Skeletal muscle tissue (tissue), 4 donors: ENCODE data around the gene DHRS2. TPM values are rescaled to one million over a fixed set of nuclear protein-coding genes. Genes with fewer than 3 reads are reported as not detected.
"Not testable (repeated sequence)": the region's sequence is repeated elsewhere in the genome, so short reads cannot be mapped to it uniquely, and the experiment has no call there.

Source experiments
- H3K27ac ChIP-seq: one replicate; pipeline ENCODE4 v1.7.0; 2013; ENCODE audit warnings: mild to moderate bottlenecking, low read depth, low read length, inconsistent platforms
- H3K27me3 ChIP-seq, 3 donors: one replicate each; pipeline ENCODE4 v1.7.0; 2013; ENCODE audit warnings: low read length in 3 of 3; ENCODE audit not compliant: control insufficient read depth in 3 of 3, insufficient read depth in 3 of 3
- H3K36me3 ChIP-seq, 3 donors: one replicate each; pipeline ENCODE4 v1.7.0; 2013; ENCODE audit warnings: low read length in 3 of 3; ENCODE audit not compliant: control insufficient read depth in 3 of 3, insufficient read depth in 3 of 3
- H3K4me1 ChIP-seq, 3 donors: one replicate each; pipeline ENCODE4 v1.7.0; 2013; ENCODE audit warnings: low read length in 3 of 3, mild to moderate bottlenecking in 3 of 3; ENCODE audit not compliant: control insufficient read depth in 3 of 3, insufficient read depth in 3 of 3
- H3K4me3 ChIP-seq, 3 donors: one replicate each; pipeline ENCODE4 v1.7.0; 2013; ENCODE audit warnings: low read length in 3 of 3
- H3K9ac ChIP-seq, 3 donors: one replicate each; pipeline ENCODE4 v1.7.0; 2013; ENCODE audit warnings: low read length in 3 of 3, mild to moderate bottlenecking in 3 of 3, moderate library complexity in 2 of 3, low read depth in 1 of 3
- H3K9me3 ChIP-seq, 3 donors: one replicate each; pipeline ENCODE4 v1.7.0; 2013; ENCODE audit warnings: low read length in 3 of 3; ENCODE audit not compliant: control insufficient read depth in 3 of 3
- total RNA-seq: library from RNA; depleted of rRNA; stranded (reverse); fragments of >200 nt; gene quantifications from one replicate; pipeline ENCODE4 v1.2.3, GENCODE V29; 2014
- donor health status: Osteomylitis.

DHRS2 gene
- total RNA-seq, 1 donor from 2014 or later = not detected

DNA sequence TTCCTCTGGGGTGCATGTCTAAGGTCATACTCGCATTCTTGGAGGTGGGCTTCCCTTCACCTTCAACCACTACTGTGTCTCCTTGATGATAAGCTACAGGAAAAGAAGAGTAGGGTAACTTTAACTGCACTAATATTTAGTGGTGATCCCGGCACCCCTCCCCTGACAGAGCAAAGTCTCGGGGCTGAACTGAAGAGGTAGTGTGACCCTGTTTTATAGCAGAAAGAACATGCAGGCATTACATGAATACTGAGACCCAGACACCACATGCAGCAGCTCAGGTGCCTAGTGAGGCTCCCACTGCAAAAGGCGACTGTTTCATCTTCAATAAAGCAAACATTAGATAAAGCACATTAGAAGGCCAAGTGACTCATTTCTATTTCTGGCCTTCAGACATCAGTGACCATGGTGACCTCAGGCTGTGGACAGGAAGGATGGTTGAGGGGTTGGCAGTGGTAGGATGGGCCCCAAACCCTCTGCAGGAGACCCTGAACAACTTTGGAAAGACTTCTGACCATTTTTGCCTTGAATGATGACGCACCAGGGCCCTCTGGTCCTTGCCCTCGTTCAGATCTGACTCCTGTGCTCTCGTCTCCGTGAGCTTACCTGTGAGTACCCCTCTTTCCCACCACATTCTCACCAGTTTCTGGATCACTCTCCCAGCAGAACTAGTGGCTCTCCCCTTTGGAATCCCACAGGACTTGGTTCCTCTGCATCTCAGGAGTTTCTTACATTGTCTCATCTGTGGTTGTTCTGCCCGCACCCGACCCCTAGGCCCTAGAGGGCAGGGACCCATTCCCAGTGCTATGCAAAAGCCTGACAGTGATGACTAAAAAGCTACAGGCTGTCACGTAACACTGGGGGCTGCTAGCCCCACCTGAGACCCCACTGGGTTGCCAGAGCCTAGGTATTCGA is 33.7 kb upstream of the DHRS2 start:
- H3K27me3 ChIP-seq = no peaks in the 10 kb centered on the region
- H3K36me3 ChIP-seq = no peaks in the 10 kb centered on the region
- no peak overlapping the region for H3K4me3 ChIP-seq
- H3K27ac ChIP-seq = no peak overlapping the region
- no peaks in the 10 kb centered on the region for H3K9me3 ChIP-seq
- H3K4me1 ChIP-seq = peaks cover 3 to 10% (median 3%) of the 10 kb centered on the region in 3 donors
- H3K9ac ChIP-seq = no peak overlapping the region

DNA sequence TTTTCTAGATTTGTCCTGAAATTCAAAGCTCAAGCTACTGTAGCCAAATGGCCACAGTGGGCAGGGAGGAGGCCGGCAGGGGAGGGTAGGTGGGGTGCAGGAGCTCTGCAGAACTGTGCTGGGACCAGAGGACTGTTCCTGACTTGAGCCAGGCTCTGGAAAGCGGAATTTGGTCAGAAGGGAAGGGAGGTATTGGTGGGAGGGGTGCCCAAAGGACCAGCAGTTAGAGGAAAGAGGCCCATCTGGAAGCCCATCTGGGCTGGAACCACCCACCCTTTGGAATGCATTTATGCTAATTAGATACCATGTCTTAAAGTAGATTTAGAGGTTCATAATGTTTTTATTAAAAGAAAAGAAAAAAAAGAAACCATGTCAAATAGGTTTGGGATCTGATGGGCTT is 33.1 kb upstream of the DHRS2 start:
- H3K9ac ChIP-seq = no peak overlapping the region
- no peak overlapping the region for H3K27ac ChIP-seq
- no peaks in the 10 kb centered on the region for H3K9me3 ChIP-seq
- H3K4me3 ChIP-seq = no peak overlapping the region
- peaks cover 3 to 10% (median 3%) of the 10 kb centered on the region in 3 donors for H3K4me1 ChIP-seq
- no peaks in the 10 kb centered on the region for H3K36me3 ChIP-seq
- no peaks in the 10 kb centered on the region for H3K27me3 ChIP-seq

DNA sequence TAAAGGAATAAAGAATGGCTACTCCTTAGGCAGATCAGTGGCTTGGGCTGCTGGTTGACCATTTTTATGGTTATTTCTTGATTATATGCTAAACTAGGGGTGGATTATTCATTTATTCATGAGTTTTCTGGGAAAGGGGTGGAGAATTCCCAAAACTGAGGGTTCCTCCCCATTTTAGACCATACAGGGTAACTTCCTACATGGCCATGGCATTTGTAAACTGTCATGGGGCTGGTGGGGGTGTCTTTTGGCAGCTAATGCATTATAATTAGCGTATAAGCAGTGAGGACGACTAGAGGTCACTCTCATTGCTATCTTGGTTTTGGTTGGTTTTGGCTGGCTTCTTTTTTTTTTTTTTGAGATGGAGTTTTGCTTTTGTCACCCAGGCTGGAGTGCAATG is 32.0 kb upstream of the DHRS2 start:
- Histone ChIP-seq H3K36me3 (no peaks in the 10 kb centered on the region), H3K27me3 (no peaks in the 10 kb centered on the region), H3K9ac (no peak overlapping the region), H3K4me3 (no peak overlapping the region), H3K27ac (no peak overlapping the region), H3K4me1 (peaks cover 3 to 10% (median 3%) of the 10 kb centered on the region in 3 donors), H3K9me3 (no peaks in the 10 kb centered on the region)

DNA sequence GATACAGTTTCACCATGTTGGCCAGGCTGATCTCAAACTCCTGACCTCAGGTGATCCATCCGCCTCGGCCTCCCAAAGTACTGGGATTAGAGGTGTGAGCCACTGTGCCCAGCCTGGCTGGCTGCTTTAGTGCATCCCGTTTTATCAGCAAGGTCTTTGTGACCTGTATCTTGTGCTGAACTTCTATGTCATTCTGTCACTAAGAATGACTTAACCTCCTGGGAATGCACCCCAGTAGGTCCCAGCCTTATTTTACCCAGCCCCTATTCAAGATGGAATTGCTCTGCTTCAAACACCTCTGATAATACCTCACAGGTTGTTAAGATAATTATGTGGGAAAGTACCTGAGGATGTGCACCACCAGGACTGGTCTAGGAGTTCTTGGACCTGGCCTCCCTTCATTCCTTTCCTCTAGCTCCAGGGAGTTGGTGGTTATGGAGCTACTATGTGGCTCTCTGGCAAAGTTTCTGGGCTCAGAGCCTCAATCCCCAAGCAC is 31.4 kb upstream of the DHRS2 start:
- H3K36me3 ChIP-seq = no peaks in the 10 kb centered on the region
- H3K27ac ChIP-seq = no peak overlapping the region
- H3K27me3 ChIP-seq = no peaks in the 10 kb centered on the region
- no peaks in the 10 kb centered on the region for H3K9me3 ChIP-seq
- peaks cover 3 to 10% (median 3%) of the 10 kb centered on the region in 3 donors for H3K4me1 ChIP-seq
- no peak overlapping the region for H3K4me3 ChIP-seq
- H3K9ac ChIP-seq = no peak overlapping the region

DNA sequence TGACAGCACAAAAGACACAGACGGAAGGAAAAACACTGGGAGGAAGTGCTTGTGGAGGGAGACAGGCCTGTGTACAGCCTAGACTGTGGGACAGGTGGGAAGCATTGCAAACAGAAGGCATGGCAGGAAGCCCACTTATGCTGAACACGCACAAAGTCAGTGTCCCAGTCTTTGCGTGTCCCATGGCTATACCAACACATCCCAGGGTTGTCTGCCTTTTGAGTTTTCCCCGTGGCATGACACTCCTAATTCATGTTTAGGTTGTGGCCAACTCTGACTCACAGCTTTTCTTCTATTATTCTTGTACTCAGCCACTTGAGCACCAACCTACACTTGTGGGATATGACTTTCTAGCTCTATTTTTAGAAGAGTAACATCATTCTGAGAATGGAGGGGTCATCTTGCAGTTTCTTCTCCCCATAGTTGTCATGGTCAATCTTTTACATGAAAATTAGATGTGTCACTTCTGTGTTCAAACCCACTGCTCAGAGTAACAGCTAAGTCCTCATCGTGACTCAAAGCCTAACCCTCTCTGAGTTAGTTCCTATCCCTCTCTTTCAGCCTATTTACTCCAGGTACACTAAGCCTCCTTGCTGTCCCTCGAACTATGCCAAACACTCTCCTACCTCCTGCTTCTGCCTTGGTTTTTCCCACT is 30.1 kb upstream of the DHRS2 start:
- no peaks in the 10 kb centered on the region for H3K9me3 ChIP-seq
- no peaks in the 10 kb centered on the region for H3K36me3 ChIP-seq
- H3K9ac ChIP-seq = no peak overlapping the region
- H3K4me3 ChIP-seq = no peak overlapping the region
- no peak overlapping the region for H3K27ac ChIP-seq
- peaks cover 3 to 10% (median 3%) of the 10 kb centered on the region in 3 donors for H3K4me1 ChIP-seq
- peaks cover 0 to 3% (median 0%) of the 10 kb centered on the region in 3 donors for H3K27me3 ChIP-seq

DNA sequence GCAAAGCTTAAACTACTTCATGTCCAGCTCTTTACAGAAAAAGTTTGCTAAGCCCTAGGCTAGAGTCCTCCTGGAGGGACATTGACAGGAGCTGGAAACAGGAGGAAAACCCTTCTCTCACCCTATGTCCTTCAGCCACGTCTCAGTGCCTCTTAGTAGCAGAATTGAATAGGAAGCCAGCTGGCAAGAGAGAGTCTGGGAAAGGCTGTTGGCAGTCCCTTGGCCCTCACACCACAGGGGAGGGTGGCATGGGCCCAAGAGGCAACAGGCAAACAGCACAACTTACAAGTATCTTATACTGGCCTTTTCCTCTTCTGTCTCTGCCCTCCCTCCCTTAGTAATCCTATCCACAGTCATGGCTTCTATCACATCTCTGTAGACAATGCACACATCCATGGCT is 27.7 kb upstream of the DHRS2 start:
- Histone ChIP-seq H3K4me3 (no peak overlapping the region), H3K36me3 (no peaks in the 10 kb centered on the region), H3K27ac (no peak overlapping the region), H3K27me3 (peaks cover 0 to 3% (median 0%) of the 10 kb centered on the region in 3 donors), H3K4me1 (peaks cover 3 to 4% (median 3%) of the 10 kb centered on the region in 3 donors), H3K9me3 (no peaks in the 10 kb centered on the region), H3K9ac (no peak overlapping the region)

DNA sequence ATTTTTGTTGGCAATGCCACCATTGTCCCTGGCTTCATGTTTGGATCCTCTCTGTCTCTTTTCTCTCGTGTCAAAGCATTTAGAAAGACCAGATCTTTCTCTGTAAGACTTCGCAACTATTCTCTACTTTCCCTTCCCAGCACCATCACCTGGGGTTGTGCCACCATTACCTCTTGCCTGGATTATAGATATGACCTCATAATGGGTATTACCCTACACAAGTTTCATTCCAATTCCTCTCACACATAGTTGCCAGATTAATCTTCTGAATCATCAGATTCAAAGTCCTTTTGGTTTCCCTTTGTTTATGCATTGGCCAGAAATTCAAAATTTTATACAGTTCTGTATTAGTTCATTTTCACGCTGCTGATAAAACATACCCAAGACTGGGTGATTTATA is 27.2 kb upstream of the DHRS2 start:
- Histone ChIP-seq H3K27ac (no peak overlapping the region), H3K4me1 (peaks cover 3 to 4% (median 3%) of the 10 kb centered on the region in 3 donors), H3K27me3 (peaks cover 0 to 3% (median 0%) of the 10 kb centered on the region in 3 donors), H3K36me3 (no peaks in the 10 kb centered on the region), H3K9me3 (no peaks in the 10 kb centered on the region), H3K4me3 (no peak overlapping the region), H3K9ac (no peak overlapping the region)

DNA sequence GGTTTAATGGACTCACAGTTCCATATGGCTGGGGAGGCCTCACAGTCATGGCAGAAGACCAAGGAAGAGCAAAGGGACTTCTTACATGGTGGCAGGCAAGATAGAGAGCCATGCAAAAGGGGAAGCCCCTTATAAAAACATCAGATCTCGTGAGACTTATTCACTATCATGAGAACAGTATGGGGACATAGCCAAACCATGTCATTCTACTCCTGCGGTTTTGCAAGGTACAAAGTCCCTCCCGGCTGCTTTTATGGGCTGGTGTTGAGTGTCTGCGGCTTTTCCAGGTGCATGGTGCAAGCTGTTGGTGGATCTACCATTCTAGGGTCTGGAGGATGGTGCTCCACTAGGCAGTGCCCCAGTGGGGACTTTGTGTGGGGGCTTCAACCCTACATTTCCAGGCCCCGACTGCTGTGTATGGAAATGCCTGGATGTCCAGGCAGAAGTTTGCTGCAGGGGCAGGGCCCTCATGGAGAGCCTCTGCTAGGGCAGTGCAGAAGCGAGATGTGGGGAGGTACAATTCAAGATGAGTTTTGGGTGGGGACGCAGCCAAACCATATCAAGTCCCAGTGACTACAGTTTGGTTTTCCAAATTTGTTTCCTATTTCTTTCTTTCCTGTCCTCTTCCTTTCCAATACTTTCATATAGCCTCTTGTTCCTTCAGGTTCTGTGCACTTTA is 26.6 kb upstream of the DHRS2 start:
- H3K27me3 ChIP-seq, H3K4me3 ChIP-seq, H3K4me1 ChIP-seq, H3K36me3 ChIP-seq, H3K27ac ChIP-seq, H3K9me3 ChIP-seq, H3K9ac ChIP-seq: not testable (repeated sequence)

DNA sequence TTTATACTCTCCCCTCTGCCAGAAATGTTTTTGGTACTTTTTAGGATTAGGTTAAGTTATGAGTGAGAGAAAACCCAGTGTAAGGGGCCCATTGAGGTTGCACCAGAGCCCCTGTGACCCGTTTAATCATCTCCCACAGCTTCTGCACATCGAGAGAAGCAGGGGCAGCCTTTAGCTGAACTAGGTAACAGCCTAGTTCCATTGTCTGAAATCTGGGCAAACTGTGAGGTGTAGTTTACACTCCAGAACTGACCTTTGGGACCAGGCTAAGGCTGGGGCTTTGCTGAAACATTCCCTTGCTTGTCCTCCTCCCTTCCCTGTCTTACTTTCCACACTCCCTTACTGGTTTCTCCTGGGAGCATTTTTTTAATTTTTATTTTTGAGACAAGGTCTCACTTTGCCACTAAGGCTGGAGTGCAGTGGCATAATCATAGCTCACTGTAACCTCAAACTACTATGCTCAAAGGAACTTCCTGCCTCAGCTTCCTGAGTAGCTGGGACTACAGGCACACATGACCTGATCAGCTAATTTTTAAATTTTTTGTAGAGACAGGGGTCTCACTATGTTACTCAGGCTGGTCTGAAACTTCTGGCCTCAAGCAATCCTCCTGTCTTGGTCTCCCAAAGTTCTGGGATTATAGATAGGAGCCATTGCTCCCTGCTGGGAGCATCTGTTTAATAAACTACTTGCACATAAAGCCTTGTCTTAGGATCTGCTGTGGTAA is 25.9 kb upstream of the DHRS2 start:
- Histone ChIP-seq H3K4me1 (peaks cover 3 to 4% (median 3%) of the 10 kb centered on the region in 3 donors), H3K36me3 (no peaks in the 10 kb centered on the region), H3K9ac (no peak overlapping the region), H3K27ac (no peak overlapping the region), H3K9me3 (no peaks in the 10 kb centered on the region), H3K27me3 (peaks cover 3 to 4% (median 3%) of the 10 kb centered on the region in 3 donors), H3K4me3 (no peak overlapping the region)
